ENCODE results near the gene GALNT2.

The GALNT2 gene

DNA sequence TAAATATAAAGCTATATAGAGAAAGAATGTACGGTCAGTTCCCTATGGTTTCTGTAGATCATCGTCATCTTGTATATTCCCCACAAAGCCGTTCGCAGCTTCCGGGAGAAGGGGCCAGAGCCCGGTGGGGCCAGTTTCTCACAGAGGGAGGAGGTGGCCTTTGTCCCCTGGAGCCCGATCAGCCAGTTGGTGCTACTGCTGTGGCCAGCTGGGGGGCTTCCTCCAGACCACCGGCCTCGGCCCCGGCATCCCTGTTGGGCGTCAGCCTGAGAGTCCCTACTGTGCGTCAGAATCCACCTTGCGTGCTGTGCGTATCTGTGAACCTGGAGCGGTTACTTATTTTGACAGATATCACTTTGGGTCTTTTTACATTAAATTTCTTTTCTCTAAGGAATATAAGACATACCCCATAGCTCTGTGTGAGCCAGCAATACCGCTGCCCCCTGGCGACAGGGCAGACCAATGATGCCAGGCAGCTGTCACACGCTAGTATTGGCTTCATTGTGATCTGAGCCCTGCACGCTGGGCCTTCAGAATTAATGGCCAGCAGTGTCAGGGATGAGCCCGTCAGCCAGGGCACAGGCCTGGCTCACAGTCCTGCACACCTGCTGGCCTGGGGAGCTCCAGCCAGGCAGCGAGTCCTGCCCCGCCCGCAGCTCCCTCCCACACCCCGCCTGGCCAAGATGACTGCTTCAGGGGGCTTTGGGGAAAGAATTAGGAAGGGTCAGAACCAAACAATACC is 213.2 kb downstream of the GALNT2 start:
- no peak for DNase-seq (ENCODE audit: low spot score)

DNA sequence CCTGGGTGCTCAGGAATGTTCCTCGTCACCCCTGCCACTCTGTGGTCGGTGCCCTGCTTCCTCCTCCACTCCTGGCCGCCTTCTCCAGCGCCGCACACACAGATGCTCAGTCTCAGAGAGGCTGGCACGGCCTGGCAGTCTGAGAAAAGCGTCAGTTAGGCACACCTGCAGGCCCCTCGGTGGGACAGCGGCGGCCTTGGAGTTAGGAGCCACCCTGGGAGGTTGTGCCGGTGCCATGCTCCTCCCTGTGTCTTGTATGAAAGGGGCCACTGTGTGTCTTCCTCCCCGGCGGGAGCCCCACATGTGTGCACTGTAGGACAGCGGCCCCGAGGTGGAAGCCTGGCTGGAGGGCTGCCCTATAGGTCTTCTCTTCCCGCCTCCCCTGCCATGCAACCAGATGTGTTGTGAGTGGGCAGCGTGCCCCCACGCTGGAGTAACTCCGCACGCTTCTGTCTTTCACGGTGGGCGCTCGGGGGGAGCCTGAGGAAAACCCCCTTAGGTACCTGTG is 213.9 kb downstream of the GALNT2 start:
- DNase-seq (ENCODE audit: low spot score), result no peak

DNA sequence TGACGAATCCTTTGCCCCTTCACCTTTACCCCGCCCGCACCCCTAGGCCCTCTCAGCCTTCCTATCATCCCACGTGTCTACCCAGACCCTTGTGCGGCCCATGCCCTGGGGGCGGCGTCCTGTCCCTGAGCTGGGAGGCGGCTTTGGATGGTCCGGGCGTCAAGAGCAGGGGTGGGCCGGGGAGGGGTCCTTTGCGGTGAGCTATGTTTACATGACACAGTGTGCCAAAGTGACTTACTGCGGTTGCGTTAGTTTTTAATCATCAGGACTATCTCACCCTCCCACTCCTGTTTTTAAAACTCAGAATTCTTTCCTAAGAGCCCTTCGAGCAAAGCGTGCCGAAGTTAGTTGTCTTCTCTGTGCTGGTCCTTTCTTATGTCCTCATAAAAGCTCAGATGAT is 214.5 kb downstream of the GALNT2 start:
- no peak for DNase-seq (ENCODE audit: low spot score)

DNA sequence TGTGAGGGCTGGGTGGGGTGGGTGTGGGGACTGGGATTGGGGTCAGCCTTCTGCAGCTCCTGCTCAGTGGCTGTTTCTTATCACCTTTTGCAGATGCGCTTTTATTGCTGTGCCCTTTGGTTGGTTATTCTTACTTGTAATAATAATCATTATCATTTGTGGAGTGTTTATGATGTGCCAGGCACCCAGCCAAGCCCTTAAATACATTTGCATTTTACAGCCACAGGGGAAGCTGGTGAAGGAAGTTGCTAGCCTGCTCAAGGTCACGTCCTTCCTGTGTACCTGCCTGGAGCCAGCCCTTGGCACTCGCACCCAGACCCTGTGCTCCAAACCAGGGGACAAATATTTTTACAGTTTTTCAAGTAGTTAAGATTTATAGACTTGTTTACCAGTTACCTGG is 215.1 kb downstream of the GALNT2 start:
- DNase-seq (ENCODE audit: low spot score), result no peak

DNA sequence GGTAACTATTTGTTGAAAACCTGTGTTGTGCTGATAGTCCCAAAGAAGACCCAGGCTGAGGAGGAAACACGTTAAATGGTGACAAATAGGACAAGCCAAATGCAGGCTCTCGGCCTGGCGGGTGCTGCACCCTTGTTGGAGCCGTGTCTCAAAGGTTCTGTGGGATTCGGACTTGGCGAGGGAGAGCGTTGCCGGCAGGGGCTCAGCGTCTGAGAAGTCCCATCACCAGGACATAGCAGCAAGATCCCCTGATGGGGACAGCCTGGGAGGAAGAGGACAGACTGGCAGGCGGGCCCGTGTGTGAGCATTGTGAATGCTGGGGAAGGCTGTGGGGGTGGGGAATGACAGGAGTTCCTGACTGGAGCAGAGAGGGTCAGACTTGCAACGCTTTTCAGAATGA is 216.6 kb downstream of the GALNT2 start:
- DNase-seq (ENCODE audit: low spot score), result no peak

DNA sequence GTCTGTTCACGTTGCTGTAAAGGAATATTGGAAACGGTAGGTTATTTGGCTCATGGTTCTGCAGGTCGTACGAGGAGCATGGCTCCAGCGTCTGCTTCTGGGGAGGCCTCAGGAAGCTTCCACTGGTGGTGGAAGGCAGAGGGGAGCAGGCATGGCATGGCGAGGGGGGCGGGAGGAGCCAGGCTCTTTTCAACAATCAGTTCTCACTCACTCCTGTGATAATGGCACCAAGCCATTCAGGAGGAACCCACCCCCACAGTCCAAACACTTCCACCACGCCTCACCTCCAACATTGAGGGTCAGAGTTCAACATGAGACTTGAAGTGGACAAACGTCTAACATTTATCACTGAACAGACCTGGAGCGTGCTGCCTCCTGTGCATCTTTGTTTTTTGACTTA is 217.9 kb downstream of the GALNT2 start:
- no peak for DNase-seq (ENCODE audit: low spot score)

DNA sequence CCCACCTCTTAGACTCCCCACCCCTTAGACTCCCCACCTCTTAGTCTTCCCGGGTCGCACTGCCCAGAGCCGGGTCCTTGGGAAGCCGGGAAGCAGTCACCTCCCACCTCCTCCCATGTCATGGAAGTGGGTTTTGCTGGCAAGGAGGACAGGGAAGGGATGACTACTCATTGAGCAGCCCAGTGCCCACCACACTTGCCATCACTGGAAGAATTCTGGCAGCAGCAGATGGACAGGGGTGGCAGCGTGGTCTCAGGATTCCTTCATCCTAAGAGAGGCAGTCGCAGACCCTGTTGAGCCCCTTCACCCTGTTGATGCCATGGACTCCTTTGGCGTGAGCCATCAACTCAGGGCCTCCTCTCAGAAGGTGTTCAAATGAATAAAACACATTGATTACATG is 218.3 kb downstream of the GALNT2 start:
- DNase-seq (ENCODE audit: low spot score), result no peak

DNA sequence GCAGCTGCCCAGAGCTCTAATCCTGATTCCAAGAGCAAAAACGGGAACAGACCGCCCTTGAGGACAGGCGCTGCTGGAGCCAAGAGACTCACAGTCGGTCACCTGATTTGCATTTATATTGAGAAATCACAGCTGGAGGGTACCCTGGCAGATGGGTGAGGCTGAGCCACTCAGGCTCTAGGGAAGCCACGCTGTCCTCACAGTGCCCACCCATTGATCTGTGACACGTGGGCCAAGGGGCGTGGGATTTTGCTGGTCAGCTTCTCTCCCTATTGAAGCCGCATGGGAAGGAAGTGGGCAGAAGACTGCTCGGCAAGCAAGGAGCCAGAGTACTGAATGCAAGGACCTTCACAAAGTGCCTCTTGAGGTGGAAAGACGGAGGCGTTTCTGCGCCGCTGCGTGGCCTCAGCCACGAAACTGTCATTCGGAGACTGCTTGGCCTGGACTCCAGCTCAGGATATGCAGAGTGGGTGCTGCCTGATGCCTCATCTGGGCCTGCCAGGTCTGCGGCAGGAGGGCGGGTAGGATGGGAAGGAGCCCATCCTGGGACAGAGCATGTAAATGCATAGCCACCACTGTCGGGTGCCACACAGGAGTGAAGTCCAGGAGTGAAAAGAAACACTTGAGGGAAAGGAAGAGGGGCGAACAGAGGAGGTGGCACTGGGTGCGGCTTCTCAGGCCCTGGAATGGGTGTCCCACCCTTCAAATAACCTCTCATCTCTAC is 219.3 kb downstream of the GALNT2 start:
- no peak for DNase-seq (ENCODE audit: low spot score)

DNA sequence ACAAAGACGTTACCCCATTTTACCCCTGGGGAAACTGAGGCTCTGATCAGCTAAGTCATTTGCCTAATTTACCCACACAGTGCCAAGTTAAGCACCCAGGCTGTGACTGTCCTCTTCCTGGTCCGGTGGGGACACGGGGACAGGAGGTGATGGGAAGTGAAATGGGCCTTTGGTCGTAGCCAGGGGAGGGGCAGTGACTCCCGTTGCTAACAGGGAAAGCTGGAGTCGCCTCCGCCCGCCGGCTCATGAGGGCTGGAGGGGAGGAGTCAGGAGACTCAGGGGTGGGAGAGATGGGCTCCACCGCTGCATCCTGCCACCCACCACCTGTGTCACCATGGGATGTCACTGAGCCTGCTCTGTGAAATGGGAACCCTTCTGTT is 219.8 kb downstream of the GALNT2 start:
- DNase-seq (ENCODE audit: low spot score), result no peak

DNA sequence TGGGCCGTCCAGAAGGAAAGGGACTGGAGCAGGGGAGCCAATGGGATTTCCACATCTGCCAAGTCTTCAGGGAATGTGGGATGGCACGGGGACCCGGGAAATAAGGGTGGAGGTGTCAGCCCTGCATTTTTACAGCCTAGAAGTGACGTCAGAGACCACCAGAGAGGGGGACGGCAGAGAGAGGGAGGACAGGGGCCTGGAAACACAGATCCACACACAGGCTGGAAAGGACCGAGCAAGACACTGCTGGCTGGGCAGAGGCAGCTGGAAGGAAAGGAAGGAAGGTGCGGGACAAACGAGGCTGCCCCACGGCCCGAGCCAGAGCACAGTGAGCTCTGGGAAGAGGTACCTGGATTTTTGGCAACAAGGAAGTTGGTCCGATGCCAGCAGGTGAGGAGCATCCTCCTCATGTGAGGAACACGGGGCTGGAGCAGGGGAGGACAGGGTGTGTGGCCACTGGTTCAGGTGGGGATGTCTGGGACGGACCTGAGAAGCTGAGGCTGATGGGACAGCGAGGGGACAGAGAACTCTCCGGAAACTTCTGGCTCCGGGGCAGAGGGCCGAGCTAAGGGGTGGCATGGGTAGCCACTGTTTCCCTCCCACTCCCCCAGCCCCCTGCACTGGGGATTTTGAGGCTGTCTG is 220.8 kb downstream of the GALNT2 start:
- no peak for DNase-seq (ENCODE audit: low spot score)

DNA sequence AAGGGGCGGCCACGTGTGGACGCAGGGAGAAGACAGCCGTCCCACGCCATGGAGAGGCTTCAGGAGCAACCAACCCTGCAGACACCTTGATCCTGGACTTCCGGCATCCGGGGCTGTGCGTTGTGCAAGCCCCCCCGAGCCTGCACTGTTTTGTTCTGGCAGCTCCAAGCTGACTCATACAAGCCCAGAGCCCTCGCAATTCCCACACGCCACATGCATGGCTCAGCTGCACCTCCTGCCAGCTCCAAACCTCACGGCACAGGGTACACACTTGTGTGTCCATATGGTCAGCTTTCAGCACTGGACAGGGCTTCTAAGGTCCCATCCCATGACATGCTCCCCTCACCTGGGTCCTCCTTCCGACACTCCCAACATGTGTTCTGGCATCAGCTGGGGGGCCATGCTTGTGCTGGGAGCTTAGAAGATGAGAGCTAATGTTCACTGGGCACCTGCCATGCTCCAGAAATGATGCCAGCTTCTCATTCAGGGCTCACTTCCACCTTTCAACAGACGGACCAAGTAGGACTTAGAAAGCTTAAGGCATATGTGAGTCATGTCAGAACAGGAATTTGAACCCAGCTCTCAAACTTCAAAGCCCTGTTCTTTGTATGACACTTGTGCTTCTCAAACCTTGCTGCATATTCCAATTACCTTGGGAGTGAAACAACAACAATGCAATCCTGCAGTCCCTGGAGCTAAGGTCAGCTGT is 221.8 kb downstream of the GALNT2 start:
- DNase-seq (ENCODE audit: low spot score), result no peak

DNA sequence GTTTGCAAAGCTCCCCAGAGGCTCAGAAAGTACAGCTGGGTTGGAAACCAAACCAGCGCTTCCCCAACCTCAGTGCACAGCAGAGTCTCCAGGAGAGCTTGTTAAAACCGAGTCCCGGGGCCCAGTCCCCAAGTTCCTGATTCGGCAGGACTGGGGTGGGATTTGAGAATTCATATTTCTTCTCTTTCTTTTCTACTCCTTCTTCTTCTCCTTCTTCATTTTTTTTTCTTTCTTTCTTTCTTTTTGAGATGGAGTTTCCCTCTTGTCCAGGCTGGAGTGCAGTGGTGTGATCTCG is 222.3 kb downstream of the GALNT2 start:
- no peak for DNase-seq (ENCODE audit: low spot score)

DNA sequence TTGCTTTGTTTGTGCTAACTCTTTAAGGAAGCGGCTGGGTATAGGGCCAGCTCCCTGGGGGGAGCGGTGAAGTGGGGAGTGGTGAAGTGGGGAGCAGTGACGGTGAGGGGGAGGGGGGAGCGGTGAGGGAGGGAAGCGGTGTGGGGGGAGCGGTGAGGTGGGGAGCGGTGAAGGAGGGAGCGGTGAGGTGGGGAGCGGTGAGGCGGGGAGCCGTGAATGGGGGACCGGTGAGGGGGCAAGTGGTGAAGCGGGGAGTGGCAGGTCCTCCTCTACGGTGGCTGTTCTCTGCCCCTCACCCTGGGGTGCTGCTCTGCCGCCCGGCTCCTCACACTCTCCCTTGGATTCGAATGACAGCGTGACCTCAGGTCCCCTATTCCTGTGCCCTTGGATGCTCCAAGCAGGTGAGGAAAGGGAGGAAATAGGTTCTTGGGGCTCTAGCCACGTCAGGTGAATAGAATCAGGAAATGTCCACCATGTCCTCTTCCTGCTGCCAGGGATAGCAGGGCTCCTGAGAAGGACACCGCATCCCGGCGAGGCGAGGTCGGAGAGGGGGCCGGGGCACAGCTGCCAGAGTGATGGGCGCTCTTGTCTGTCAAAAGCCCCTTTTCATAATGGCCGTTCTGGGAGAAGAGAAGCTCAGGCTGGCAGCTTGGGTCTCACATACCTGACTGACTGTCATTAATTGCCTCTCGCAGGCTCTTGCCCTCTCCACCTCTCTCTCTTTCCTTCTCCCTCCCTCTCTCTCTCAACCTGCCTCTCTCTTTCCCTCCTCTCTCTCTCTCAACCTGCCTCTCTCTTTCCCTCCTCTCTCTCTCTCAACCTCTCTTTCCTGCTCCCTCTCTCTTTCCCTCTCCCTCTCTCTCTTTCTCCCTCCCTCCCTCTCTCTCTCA is 224.9 kb downstream of the GALNT2 start:
- no peak for DNase-seq (ENCODE audit: low spot score)

DNA sequence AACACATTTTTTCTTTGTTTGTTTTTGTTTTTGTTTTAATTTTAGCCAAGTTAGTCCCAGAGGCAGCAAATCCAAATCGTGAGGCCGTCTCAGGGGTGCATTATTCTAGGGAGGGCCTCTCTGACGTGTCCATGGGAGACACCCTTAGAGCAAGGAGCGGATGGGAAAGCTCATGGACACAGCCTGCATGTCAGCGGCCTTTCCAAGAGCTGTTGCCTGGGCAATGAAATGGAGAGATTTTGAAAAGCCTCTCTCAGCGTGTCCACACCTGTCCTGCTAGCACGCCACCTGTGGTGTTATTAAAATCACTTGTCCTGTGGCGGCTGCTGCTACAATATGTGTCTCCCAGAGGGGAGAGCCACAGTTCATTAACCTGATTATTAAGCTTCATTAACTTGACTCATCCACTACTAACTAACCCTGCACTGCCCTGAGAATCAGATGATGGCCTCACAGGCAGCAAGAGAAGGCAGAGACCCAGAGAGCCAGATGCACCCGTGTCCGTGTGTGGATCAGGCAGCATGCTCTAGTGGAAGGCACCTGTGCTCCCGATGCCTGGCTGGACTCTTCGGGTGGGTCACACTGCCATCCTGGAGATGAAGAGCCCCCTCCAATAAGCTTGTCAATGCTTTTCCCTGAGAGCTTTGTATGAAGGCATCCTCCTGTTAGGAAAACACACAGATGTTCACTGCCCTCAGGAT is 225.8 kb downstream of the GALNT2 start:
- no peak for DNase-seq (ENCODE audit: low spot score)

DNA sequence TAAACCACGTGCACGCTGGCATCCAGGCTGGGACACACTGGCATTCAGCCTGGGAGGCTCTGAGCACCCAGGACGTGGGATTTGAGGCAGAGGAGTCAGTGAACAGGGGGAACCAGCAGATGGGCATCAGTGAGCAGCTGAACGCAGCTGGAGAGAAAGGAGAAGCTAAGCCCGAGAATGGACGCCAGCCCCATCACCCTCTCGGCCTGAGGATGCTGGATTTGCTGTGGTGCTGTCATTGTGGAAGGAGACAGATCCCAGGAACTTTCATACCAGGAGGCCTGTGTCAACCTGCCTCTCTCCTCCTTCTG is 226.3 kb downstream of the GALNT2 start:
- no peak for DNase-seq (ENCODE audit: low spot score)

DNA sequence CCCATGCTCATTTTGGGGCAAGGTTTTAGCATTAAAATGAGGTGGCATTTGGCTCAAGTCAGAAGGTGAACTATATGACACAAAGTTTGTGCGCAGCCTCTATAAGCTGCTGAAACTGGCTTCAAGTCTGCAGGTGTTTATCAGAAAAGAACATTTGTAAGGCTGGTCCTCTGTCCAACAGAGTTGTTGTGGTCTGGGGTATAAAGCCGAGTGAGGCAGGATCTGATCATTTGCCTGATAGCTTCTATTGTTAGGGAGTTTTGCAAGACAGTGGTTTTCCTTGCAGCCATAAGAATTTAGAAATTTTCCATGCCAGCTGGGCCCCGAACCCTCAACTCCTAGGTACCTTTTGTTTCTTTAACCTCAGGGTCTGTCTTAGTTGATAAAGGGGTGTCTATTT is 228.3 kb downstream of the GALNT2 start:
- no peak for DNase-seq (ENCODE audit: low spot score)

DNA sequence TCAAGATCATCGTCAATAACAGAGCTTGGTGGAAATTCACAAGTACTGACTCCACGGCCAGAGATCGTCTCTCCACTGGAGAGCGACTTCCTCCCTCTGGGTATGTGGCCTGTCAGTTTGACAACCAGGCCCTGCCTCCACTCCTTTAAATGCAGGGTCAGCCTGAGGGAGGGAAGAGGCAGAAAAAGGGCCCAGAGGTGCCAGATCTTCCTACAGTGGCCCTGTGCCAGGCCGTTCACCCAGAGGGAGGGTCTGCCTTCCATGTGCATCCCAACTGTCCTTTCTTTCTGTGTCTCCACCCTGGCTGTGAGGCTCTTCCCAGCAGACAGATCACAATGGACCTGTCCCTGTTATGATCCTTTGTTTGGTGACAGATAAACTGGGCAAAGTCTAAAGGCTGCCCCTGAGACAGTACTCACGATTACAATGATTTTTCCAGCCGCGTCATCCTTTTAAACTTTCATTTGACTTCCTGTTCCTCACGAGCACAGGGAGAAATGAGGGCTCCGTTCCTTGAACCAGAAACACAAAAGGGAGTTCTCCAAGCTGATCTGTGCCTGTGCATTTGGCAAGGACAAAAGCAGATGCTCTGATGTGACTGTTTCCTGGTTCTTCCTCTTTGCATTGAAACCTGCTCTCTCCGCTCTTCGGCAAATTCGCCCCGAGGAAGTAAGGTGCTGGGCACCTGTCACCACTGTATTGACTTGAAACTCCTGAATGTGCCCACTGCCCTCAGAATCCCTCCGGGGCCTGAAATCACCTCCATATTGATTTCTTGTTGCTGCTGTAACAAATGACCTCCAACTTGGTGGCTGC is 232.4 kb downstream of the GALNT2 start:
- DNase-seq (ENCODE audit: low spot score), result no peak

DNA sequence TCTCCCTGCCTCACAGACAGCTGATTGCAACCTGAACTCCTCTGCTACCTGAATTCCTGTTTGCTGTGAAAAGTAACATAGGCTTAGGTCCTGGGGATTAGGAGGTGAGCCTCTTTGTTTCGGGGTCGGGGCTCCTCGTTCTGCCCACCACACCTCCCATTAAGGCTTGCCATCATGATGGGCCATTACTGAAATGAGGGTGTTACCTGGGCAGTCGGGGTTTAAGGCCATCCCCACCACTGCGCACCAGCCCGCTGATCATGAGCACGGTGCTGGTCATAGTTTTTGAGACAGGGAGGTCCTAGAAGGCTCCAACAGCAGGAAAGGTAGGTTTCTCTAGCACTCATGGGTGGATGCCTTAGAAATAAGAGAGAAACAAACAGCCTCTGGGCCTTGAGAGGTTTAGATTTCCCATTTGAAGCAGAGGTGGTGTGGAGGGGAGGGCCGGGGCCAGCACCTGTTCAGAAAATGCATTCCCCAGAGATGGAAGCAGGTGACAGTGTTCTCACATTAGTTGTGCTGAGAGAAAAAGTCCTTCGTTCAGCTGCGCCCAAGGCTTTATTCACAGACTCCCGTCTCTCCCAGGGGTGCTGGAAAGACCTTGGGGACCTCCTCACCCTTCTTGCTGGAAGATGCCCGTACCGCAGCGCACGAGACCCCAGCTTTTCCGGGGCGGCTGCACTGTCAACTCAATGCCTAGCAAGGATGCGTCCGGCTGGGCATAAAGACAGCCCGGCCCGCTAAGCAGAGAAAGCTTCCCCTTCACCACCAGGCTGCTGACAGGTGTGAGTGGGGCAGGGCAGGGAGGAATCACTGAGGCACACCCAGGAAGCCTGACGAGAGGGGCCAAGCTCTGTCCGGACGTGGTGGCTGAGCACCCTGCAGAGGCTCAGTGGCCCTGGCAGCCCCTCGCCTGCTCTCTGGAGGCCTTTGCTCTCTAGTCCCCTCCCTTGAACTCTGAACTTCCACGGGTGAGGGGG is 233.6 kb downstream of the GALNT2 start:
- no peak for DNase-seq (ENCODE audit: low spot score)

DNA sequence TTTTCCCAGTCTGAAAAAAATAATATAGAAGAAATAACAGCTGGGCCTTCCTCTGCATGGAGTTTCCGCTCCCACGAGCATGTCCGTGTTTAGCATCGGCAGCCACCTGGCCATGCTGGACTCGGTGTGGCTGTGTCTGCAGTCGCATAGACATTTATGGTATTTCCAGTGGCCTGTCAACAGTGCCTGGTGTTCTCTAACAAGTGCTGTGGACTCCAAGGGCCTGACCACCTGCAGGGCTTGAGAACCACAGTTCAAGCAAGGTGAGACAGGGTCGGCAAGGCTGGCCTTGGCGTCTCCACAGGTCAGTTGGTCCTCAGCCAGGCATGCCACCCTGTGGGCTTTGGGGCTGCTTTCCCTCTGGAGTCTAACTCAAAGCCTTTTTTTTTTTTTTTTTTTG is 234.3 kb downstream of the GALNT2 start:
- no peak for DNase-seq (ENCODE audit: low spot score)
